Endothelial cell of umbilical vein (primary cell): Measurements from ENCODE around the gene SRRM5. TPM values are rescaled to one million over a fixed set of nuclear protein-coding genes. Genes with fewer than 3 reads are reported as not detected.
A peak's percentile ranks its signal among the peaks of the same experiment; 100 is the strongest.

ENCODE experiments used
- BruUV-seq: library from RNA; stranded (reverse); fragments of 400-500 nt; replicated peaks from 2 replicates; lab custom pipeline; 2021; lab: Mats Ljungman, UMichigan
- CTCF ChIA-PET: fragments of 300-600, 350-600 bp; sonication (Branson Sonifier 250); formaldehyde crosslinking; loops from one replicate; lab custom pipeline; 2021; ENCODE audit warnings: antibody characterized with exemption, inconsistent platforms; lab: Charles Lee
- POLR2A ChIA-PET: fragments of 300-600, 350-600 bp; sonication (Branson Sonifier 250); formaldehyde crosslinking; loops from one replicate; lab custom pipeline; 2021; ENCODE audit warnings: antibody characterized with exemption, inconsistent platforms; lab: Charles Lee
- DNase-seq: peaks from one replicate; pipeline ENCODE4 v3.0.0-alpha.2; 2011; ENCODE audit warnings: low read depth, low spot score
- FAIRE-seq: peaks from 2 replicates; lab custom pipeline; 2011; peaks lifted over from hg19 to GRCh38; lab: Jason Lieb, UNC
- H2AFZ ChIP-seq: 2 replicates; pipeline ENCODE4 v1.6.0; 2012; ENCODE audit warnings: low read depth, low read length, control low read depth, inconsistent platforms
- H3K27ac ChIP-seq: 2 replicates; pipeline ENCODE4 v1.5.1; 2011; ENCODE audit warnings: low read depth, mild to moderate bottlenecking, control low read depth, low read length, moderate library complexity; ENCODE audit not compliant: insufficient read depth
- H3K27me3 ChIP-seq, 2 experiments: 2 replicates each; pipeline versions ENCODE4 v1.6.0 to v1.6.1; 2011; ENCODE audit warnings: low read length in 2 of 2, mixed read lengths in 1 of 2; ENCODE audit not compliant: control insufficient read depth in 2 of 2, insufficient read depth in 2 of 2
- H3K36me3 ChIP-seq, 2 experiments: 2 replicates in 1 of 2; 3 replicates in 1 of 2; pipeline ENCODE4 v1.5.1; 2011; ENCODE audit warnings: low read length in 2 of 2, mild to moderate bottlenecking in 1 of 2, moderate library complexity in 1 of 2; ENCODE audit not compliant: control insufficient read depth in 2 of 2, insufficient read depth in 2 of 2; ENCODE audit errors: extremely low read depth in 1 of 2
- H3K4me1 ChIP-seq: 3 replicates; pipeline ENCODE4 v1.5.1; 2011; ENCODE audit warnings: mild to moderate bottlenecking, low read length; ENCODE audit not compliant: control insufficient read depth, insufficient read depth; ENCODE audit errors: extremely low read depth
- H3K4me2 ChIP-seq: 2 replicates; pipeline ENCODE4 v1.6.1; 2011; ENCODE audit warnings: low read length, control low read depth, mixed read lengths; ENCODE audit not compliant: insufficient read depth
- H3K4me3 ChIP-seq, 3 experiments: fragments of 200-600 bp in 1 of 3; sonication (generic), shearing (Covaris generic) in 1 of 3; replicated peaks in 1 of 3; 2 replicates each; pipeline ENCODE4 v1.5.1; 2011 to 2016; ENCODE audit warnings: control low read depth in 3 of 3, low read length in 3 of 3, mild to moderate bottlenecking in 2 of 3, inconsistent platforms in 1 of 3, low read depth in 1 of 3, moderate library complexity in 1 of 3; ENCODE audit not compliant: insufficient read depth in 1 of 3
- H3K79me2 ChIP-seq: 2 replicates; pipeline ENCODE4 v1.6.0; 2012; ENCODE audit warnings: low read length, inconsistent platforms; ENCODE audit not compliant: control insufficient read depth, insufficient read depth
- H3K9ac ChIP-seq: replicated peaks from 2 replicates; pipeline ENCODE3; 2011; ENCODE audit warnings: low read length, control low read depth; ENCODE audit not compliant: insufficient read depth; ENCODE audit errors: extremely low read depth
- H3K9me1 ChIP-seq: replicated peaks from 3 replicates; pipeline ENCODE4 v1.6.0; 2011; ENCODE audit warnings: mild to moderate bottlenecking, low read length; ENCODE audit not compliant: control insufficient read depth, insufficient read depth; ENCODE audit errors: extremely low read depth
- H3K9me3 ChIP-seq: replicated peaks from 2 replicates; pipeline ENCODE4 v1.5.1; 2012; ENCODE audit warnings: low read length, inconsistent platforms; ENCODE audit not compliant: control insufficient read depth, insufficient read depth
- H4K20me1 ChIP-seq: replicated peaks from 2 replicates; pipeline ENCODE3; 2011; ENCODE audit warnings: mild to moderate bottlenecking, low read length; ENCODE audit not compliant: control insufficient read depth, insufficient read depth; ENCODE audit errors: extremely low read depth
- EZH2 ChIP-seq: IDR thresholded peaks from 2 replicates; pipeline ENCODE4 v1.6.1; 2012; ENCODE audit warnings: borderline replicate concordance, low read depth, mild to moderate bottlenecking, moderate library complexity, low read length, inconsistent platforms; ENCODE audit not compliant: severe bottlenecking
- FOS ChIP-seq: IDR thresholded peaks from 2 replicates; pipeline ENCODE4 v1.6.1; 2011; ENCODE audit warnings: mild to moderate bottlenecking, low read length, moderate library complexity, borderline replicate concordance; ENCODE audit not compliant: insufficient read depth
- GATA2 ChIP-seq: IDR thresholded peaks from 2 replicates; pipeline ENCODE4 v1.7.0; 2011; ENCODE audit warnings: low read depth, mild to moderate bottlenecking, moderate library complexity, mixed read lengths, low read length; ENCODE audit not compliant: insufficient read length, insufficient read depth
- JUN ChIP-seq: IDR thresholded peaks from 2 replicates; pipeline ENCODE4 v1.6.1; 2011; ENCODE audit warnings: borderline replicate concordance, low read depth; ENCODE audit not compliant: insufficient read length, insufficient read depth
- MYC ChIP-seq: IDR thresholded peaks from one replicate; pipeline ENCODE4 v1.6.1; 2011; ENCODE audit warnings: mild to moderate bottlenecking, low read depth, low read length
- POLR2A ChIP-seq: IDR thresholded peaks from 2 replicates; pipeline ENCODE4 v1.6.1; 2012; ENCODE audit warnings: low read depth, mild to moderate bottlenecking, control low read depth, low read length
- POLR2AphosphoS5 ChIP-seq: IDR thresholded peaks from 2 replicates; pipeline ENCODE4 v1.6.1; 2012; ENCODE audit warnings: low read depth, mild to moderate bottlenecking, control low read depth, low read length, moderate library complexity; ENCODE audit not compliant: insufficient read depth
- dilution Hi-C: fragments of 300-500 bp; cut with MboI; formaldehyde crosslinking; loops from one replicate; pipeline ENCODE4 v1.15.0; 2019; ENCODE audit warnings: low sequenced_read_pairs; ENCODE audit not compliant: extremely low pct_ligation_motif_present
- intact Hi-C: fragments of 100-400 bp; cut with micrococcal nuclease; formaldehyde crosslinking; loops from one replicate; pipeline ENCODE4 v1.10.0; 2022
- polyA plus RNA-seq, 4 experiments: library from polyadenylated mRNA; depleted of rRNA in 3 of 4; stranded (reverse) in 3 of 4; unstranded in 1 of 4; fragments of >200 nt; gene quantifications; 2 replicates each; pipeline versions ENCODE4 v1.2.1 to v1.2.3, GENCODE V29; 2011 to 2012; ENCODE audit warnings: missing spikeins in 1 of 4
- total RNA-seq: library from RNA; stranded (reverse); gene quantifications from 2 replicates; pipeline ENCODE4 v1.2.3, GENCODE V29; 2021
- TF ChIP-seq, protein P1 (sequence below): IDR thresholded peaks from 2 replicates; pipeline ENCODE4 v1.6.1; 2011; ENCODE audit not compliant: insufficient read depth, insufficient read length
- TF ChIP-seq, protein P2 (sequence below), 2 donors: IDR thresholded peaks; 1 replicate in 1 of 2; 2 replicates in 1 of 2; pipeline ENCODE4 v1.5.1; 2011; ENCODE audit warnings: low read length in 2 of 2, mild to moderate bottlenecking in 2 of 2, moderate library complexity in 2 of 2, control low read depth in 1 of 2, inconsistent platforms in 1 of 2, low read depth in 1 of 2; ENCODE audit not compliant: insufficient read depth in 1 of 2; ENCODE audit errors: extremely low read depth in 1 of 2

Gene SRRM5
- total and polyA plus RNA-seq, 2 donors (not counting 3 experiments of a cell fraction or from before 2014, with no cell fraction given), result 0.17 to 0.27 TPM

DNA sequence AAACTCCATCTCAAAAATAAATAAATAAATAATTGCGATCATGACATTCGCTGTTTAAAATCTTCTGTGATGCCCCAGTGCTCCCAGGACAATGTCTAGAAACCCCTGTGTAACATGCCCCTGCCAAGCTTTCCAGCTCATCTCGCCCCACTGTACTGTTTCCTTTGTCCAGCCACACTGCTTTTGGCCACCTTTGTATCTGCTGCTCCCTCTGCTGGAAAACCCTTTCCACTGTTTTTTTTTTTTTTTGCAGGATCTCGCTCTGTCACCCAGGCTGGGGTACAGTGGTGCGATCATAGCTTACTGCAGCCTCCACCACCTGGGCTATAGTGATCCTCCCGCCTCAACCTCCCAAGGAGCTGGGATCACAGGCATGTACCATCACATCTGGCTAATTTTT, 50.6 kb downstream of the SRRM5 start:
- H2AFZ ChIP-seq, result no peak overlapping the region
- peaks cover 23% of the 10 kb centered on the region for H3K4me1 ChIP-seq
- ChIA-PET CTCF (interaction anchor here (0.6 to 1.7 kb wide), 12 partner anchors 11 to 129 kb away, joined by 3 to 15 read pairs (median 4); partner anchors contain the start of genes IRGQ and ZNF576), POLR2A (interaction anchor here (1.0 kb wide), 1 partner anchor 126 kb away, joined by 3 read pairs; no protein-coding TSS in a partner anchor)
- no peak overlapping the region for H3K4me3 ChIP-seq
- dilution Hi-C loops (no loop called here), intact Hi-C loops (no loop called here)
- H3K79me2 ChIP-seq, result peaks cover 49% of the 10 kb centered on the region
- no peaks in the 10 kb centered on the region for H3K9me3 ChIP-seq
- BruUV-seq, result no TSS peak
- no peak overlapping the region for H3K27ac ChIP-seq
- H3K9ac ChIP-seq, result no peak overlapping the region
- H3K9me1 ChIP-seq, result no peaks in the 10 kb centered on the region
- no peaks in the 10 kb centered on the region for H4K20me1 ChIP-seq
- peaks cover 7 to 11% of the 10 kb centered on the region in 2 experiments for H3K36me3 ChIP-seq
- H3K4me2 ChIP-seq, result no peak overlapping the region
- DNase-seq, result no peak
- TF ChIP-seq FOS (no peak), EZH2 (no peak), GATA2 (no peak), POLR2A (no peak), JUN (no peak), MYC (no peak), POLR2AphosphoS5 (no peak)
- TF ChIP-seq, protein P1, sequence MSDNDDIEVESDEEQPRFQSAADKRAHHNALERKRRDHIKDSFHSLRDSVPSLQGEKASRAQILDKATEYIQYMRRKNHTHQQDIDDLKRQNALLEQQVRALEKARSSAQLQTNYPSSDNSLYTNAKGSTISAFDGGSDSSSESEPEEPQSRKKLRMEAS, result no peak
- TF ChIP-seq, protein P2, sequence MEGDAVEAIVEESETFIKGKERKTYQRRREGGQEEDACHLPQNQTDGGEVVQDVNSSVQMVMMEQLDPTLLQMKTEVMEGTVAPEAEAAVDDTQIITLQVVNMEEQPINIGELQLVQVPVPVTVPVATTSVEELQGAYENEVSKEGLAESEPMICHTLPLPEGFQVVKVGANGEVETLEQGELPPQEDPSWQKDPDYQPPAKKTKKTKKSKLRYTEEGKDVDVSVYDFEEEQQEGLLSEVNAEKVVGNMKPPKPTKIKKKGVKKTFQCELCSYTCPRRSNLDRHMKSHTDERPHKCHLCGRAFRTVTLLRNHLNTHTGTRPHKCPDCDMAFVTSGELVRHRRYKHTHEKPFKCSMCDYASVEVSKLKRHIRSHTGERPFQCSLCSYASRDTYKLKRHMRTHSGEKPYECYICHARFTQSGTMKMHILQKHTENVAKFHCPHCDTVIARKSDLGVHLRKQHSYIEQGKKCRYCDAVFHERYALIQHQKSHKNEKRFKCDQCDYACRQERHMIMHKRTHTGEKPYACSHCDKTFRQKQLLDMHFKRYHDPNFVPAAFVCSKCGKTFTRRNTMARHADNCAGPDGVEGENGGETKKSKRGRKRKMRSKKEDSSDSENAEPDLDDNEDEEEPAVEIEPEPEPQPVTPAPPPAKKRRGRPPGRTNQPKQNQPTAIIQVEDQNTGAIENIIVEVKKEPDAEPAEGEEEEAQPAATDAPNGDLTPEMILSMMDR (IDR thresholded peaks at IDR 0.05; ENCODE audit: extremely low read depth in 1 of 2, insufficient read depth in 1 of 2, low read depth in 1 of 2, low read length in 2 of 2), result peak; percentile 28 to 39
- FAIRE-seq, result no peak
- H3K27me3 ChIP-seq, result no peaks in the 10 kb centered on the region
